ENCODE data around the gene SRRM3. TPM values are rescaled to one million over a fixed set of nuclear protein-coding genes. Genes with fewer than 3 reads are reported as not detected.
"Not testable (repeated sequence)": the region's sequence is repeated elsewhere in the genome, so short reads cannot be mapped to it uniquely, and the experiment has no call there.

Gene SRRM3
- total RNA-seq, 2 experiments from 2014 or later = not detected

GRCh38 chr7:76173566-76174205 lies 28.0 kb upstream of the SRRM3 start:
- no peak for DNase-seq
- no peaks in the 10 kb centered on the region for H3K9me3 Mint-ChIP-seq
- no peak overlapping the region for H3K27ac Mint-ChIP-seq
- CTCF ChIA-PET = interaction anchor here (1.5 kb wide), 1 partner anchor 118 kb away, joined by 3 read pairs; no protein-coding TSS in a partner anchor
- POLR2A ChIA-PET = no interaction called here
- peaks cover 6% of the 10 kb centered on the region for H3K4me1 Mint-ChIP-seq
- no peak overlapping the region for H3K4me3 Mint-ChIP-seq
- no peaks in the 10 kb centered on the region for H3K27me3 Mint-ChIP-seq
- no peaks in the 10 kb centered on the region for H3K36me3 Mint-ChIP-seq (ENCODE audit: low read depth)

- H3K27ac Mint-ChIP-seq; H3K27me3 Mint-ChIP-seq; H3K4me1 Mint-ChIP-seq; H3K4me3 Mint-ChIP-seq; H3K36me3 Mint-ChIP-seq (ENCODE audit: low read depth); H3K9me3 Mint-ChIP-seq; DNase-seq: not testable (repeated sequence)
- CTCF ChIA-PET = interaction anchor here (0.8 to 3.3 kb wide), 9 partner anchors 9 to 137 kb away, joined by 3 to 74 read pairs (median 4); no protein-coding TSS in a partner anchor
- POLR2A ChIA-PET = interaction anchor here (1.1 kb wide), 1 partner anchor 9 kb away, joined by 3 read pairs; no protein-coding TSS in a partner anchor
Observed at GRCh38 chr7:76176951-76177350, 24.7 kb upstream of the SRRM3 start.

- Mint-ChIP-seq H3K27me3 (no peaks in the 10 kb centered on the region), H3K4me3 (no peak overlapping the region), H3K27ac (no peak overlapping the region), H3K36me3 (ENCODE audit: low read depth) (no peaks in the 10 kb centered on the region), H3K9me3 (no peaks in the 10 kb centered on the region), H3K4me1 (peaks cover 4% of the 10 kb centered on the region)
- POLR2A ChIA-PET = no interaction called here
- CTCF ChIA-PET = interaction anchor here (1.4 to 3.3 kb wide), 4 partner anchors 12 to 155 kb away, joined by 3 to 31 read pairs (median 20); no protein-coding TSS in a partner anchor
- no peak for DNase-seq
Observed at GRCh38 chr7:76179686-76180085, 22.0 kb upstream of the SRRM3 start.

- ChIA-PET POLR2A (no interaction called here), CTCF (interaction anchor here (0.7 to 1.9 kb wide), 2 partner anchors 21 to 109 kb away, joined by 3 to 4 read pairs; no protein-coding TSS in a partner anchor)
Observed at GRCh38 chr7:76182225-76182960, 19.3 kb upstream of the SRRM3 start.

GRCh38 chr7:76185187-76185896 lies 16.4 kb upstream of the SRRM3 start:
- Mint-ChIP-seq H3K4me1 (no peaks in the 10 kb centered on the region), H3K36me3 (ENCODE audit: low read depth) (no peaks in the 10 kb centered on the region), H3K27ac (no peak overlapping the region), H3K4me3 (no peak overlapping the region), H3K9me3 (no peaks in the 10 kb centered on the region), H3K27me3 (no peaks in the 10 kb centered on the region)
- POLR2A ChIA-PET = interaction anchor here (1.2 kb wide), 1 partner anchor 129 kb away, joined by 3 read pairs; no protein-coding TSS in a partner anchor
- CTCF ChIA-PET = interaction anchor here (1.4 kb wide), 1 partner anchor 17 kb away, joined by 3 read pairs; the partner anchor contains the start of gene SRRM3
- no peak for DNase-seq

More at GRCh38 chr7:76182225-76182960, 19.3 kb upstream of the SRRM3 start:
- no peak overlapping the region for H3K27ac Mint-ChIP-seq
- no peaks in the 10 kb centered on the region for H3K27me3 Mint-ChIP-seq
- H3K4me3 Mint-ChIP-seq = no peak overlapping the region
- no peaks in the 10 kb centered on the region for H3K9me3 Mint-ChIP-seq
- no peaks in the 10 kb centered on the region for H3K36me3 Mint-ChIP-seq (ENCODE audit: low read depth)
- H3K4me1 Mint-ChIP-seq = peaks cover 4% of the 10 kb centered on the region
- no peak for DNase-seq

GRCh38 chr7:76187272-76187671 lies 14.4 kb upstream of the SRRM3 start:
- POLR2A ChIA-PET = interaction anchor here (0.7 kb wide), 1 partner anchor 30 kb away, joined by 3 read pairs; no protein-coding TSS in a partner anchor
- H3K27ac Mint-ChIP-seq = no peak overlapping the region
- no peaks in the 10 kb centered on the region for H3K9me3 Mint-ChIP-seq
- no peaks in the 10 kb centered on the region for H3K27me3 Mint-ChIP-seq
- DNase-seq = no peak
- H3K36me3 Mint-ChIP-seq (ENCODE audit: low read depth) = no peaks in the 10 kb centered on the region
- CTCF ChIA-PET = interaction anchor here (1.2 kb wide), 1 partner anchor 127 kb away, joined by 4 read pairs; no protein-coding TSS in a partner anchor
- H3K4me3 Mint-ChIP-seq = no peak overlapping the region
- H3K4me1 Mint-ChIP-seq = no peaks in the 10 kb centered on the region

- Mint-ChIP-seq H3K27me3 (no peaks in the 10 kb centered on the region), H3K4me3 (no peak overlapping the region), H3K36me3 (ENCODE audit: low read depth) (no peaks in the 10 kb centered on the region), H3K4me1 (no peaks in the 10 kb centered on the region), H3K9me3 (no peaks in the 10 kb centered on the region), H3K27ac (no peak overlapping the region)
- ChIA-PET POLR2A (no interaction called here), CTCF (interaction anchor here (1.8 kb wide), 1 partner anchor 11 kb away, joined by 5 read pairs; no protein-coding TSS in a partner anchor)
- no peak for DNase-seq
Observed at GRCh38 chr7:76189276-76189675, 12.4 kb upstream of the SRRM3 start.

- H3K9me3 Mint-ChIP-seq = no peaks in the 10 kb centered on the region
Observed at GRCh38 chr7:76191783-76192240, 9.9 kb upstream of the SRRM3 start.

GRCh38 chr7:76193466-76193865 lies 8.2 kb upstream of the SRRM3 start:
- no peak for DNase-seq
- no peak overlapping the region for H3K4me3 Mint-ChIP-seq
- H3K27me3 Mint-ChIP-seq = no peaks in the 10 kb centered on the region
- no peak overlapping the region for H3K27ac Mint-ChIP-seq
- H3K36me3 Mint-ChIP-seq (ENCODE audit: low read depth) = no peaks in the 10 kb centered on the region
- H3K9me3 Mint-ChIP-seq = no peaks in the 10 kb centered on the region
- CTCF ChIA-PET = interaction anchor here (1.1 kb wide), 1 partner anchor 15 kb away, joined by 5 read pairs; no protein-coding TSS in a partner anchor
- no peaks in the 10 kb centered on the region for H3K4me1 Mint-ChIP-seq
- POLR2A ChIA-PET = no interaction called here

More at GRCh38 chr7:76191783-76192240, 9.9 kb upstream of the SRRM3 start:
- Mint-ChIP-seq H3K27ac (no peak overlapping the region), H3K4me1 (no peaks in the 10 kb centered on the region), H3K27me3 (no peaks in the 10 kb centered on the region), H3K4me3 (no peak overlapping the region), H3K36me3 (ENCODE audit: low read depth) (no peaks in the 10 kb centered on the region)
- CTCF ChIA-PET = interaction anchor here (1.3 kb wide), 1 partner anchor 13 kb away, joined by 3 read pairs; no protein-coding TSS in a partner anchor
- POLR2A ChIA-PET = no interaction called here
- DNase-seq = no peak

- ChIA-PET POLR2A (no interaction called here), CTCF (interaction anchor here (1.1 kb wide), 1 partner anchor 15 kb away, joined by 5 read pairs; no protein-coding TSS in a partner anchor)
- no peak for DNase-seq
- no peaks in the 10 kb centered on the region for H3K4me1 Mint-ChIP-seq
- no peaks in the 10 kb centered on the region for H3K9me3 Mint-ChIP-seq
- H3K36me3 Mint-ChIP-seq (ENCODE audit: low read depth) = no peaks in the 10 kb centered on the region
- no peak overlapping the region for H3K27ac Mint-ChIP-seq
- H3K4me3 Mint-ChIP-seq = no peak overlapping the region
- H3K27me3 Mint-ChIP-seq = no peaks in the 10 kb centered on the region
Observed at GRCh38 chr7:76193883-76194282, 7.8 kb upstream of the SRRM3 start.

GRCh38 chr7:76196786-76197185 lies 4.9 kb upstream of the SRRM3 start:
- H3K27ac Mint-ChIP-seq = no peak overlapping the region
- POLR2A ChIA-PET = no interaction called here
- no peaks in the 10 kb centered on the region for H3K4me1 Mint-ChIP-seq
- DNase-seq = no peak
- H3K4me3 Mint-ChIP-seq = no peak overlapping the region
- CTCF ChIA-PET = no interaction called here
- no peaks in the 10 kb centered on the region for H3K9me3 Mint-ChIP-seq
- H3K27me3 Mint-ChIP-seq = peaks cover 7% of the 10 kb centered on the region
- no peaks in the 10 kb centered on the region for H3K36me3 Mint-ChIP-seq (ENCODE audit: low read depth)

GRCh38 chr7:76198202-76198601 lies 3.5 kb upstream of the SRRM3 start:
- Mint-ChIP-seq H3K27ac (no peak overlapping the region), H3K9me3 (no peaks in the 10 kb centered on the region), H3K4me3 (no peak overlapping the region), H3K4me1 (no peaks in the 10 kb centered on the region), H3K27me3 (peaks cover 7% of the 10 kb centered on the region), H3K36me3 (ENCODE audit: low read depth) (no peaks in the 10 kb centered on the region)
- ChIA-PET POLR2A (no interaction called here), CTCF (no interaction called here)
- DNase-seq = no peak

- Mint-ChIP-seq H3K27ac (no peak overlapping the region), H3K4me3 (no peak overlapping the region), H3K4me1 (no peaks in the 10 kb centered on the region), H3K27me3 (peaks cover 7% of the 10 kb centered on the region), H3K36me3 (ENCODE audit: low read depth) (no peaks in the 10 kb centered on the region), H3K9me3 (no peaks in the 10 kb centered on the region)
- DNase-seq = no peak
- POLR2A ChIA-PET = no interaction called here
- CTCF ChIA-PET = interaction anchor here (1.1 kb wide), 1 partner anchor 59 kb away, joined by 4 read pairs; no protein-coding TSS in a partner anchor
Observed at GRCh38 chr7:76202666-76203030, 952 bp downstream of the SRRM3 start.

All from activated CD4-positive, alpha-beta memory T cell treated with anti-CD3 and anti-CD28 coated beads, Interleukin-2, amount 10 ng/mL, durations not matched to agents 7 days and 5 days (primary cell).